SK-N-SH (cell line): Measurements from ENCODE around the gene JMJD1C.

Experiments used
- EZH2phosphoT487 ChIP-seq: fragments of 200-600 bp; sonication (generic); IDR thresholded peaks from 2 replicates; pipeline ENCODE4 v1.6.1; 2017; ENCODE audit warnings: low read depth, mixed run types, mild to moderate bottlenecking, antibody characterized with exemption, moderate library complexity, borderline replicate concordance
- NFIC ChIP-seq: IDR thresholded peaks from 2 replicates; pipeline ENCODE4 v1.4.0; 2012; ENCODE audit warnings: borderline replicate concordance
- NRF1 ChIP-seq: IDR thresholded peaks from 2 replicates; pipeline ENCODE4 v1.6.1; 2012; ENCODE audit warnings: low read depth, mild to moderate bottlenecking, low read length
- ZBTB33 ChIP-seq: IDR thresholded peaks from 2 replicates; pipeline ENCODE4 v1.4.0; 2012; ENCODE audit warnings: low read depth, borderline replicate concordance
- TF ChIP-seq, protein P1 (sequence below): fragments of 150-350 bp; IDR thresholded peaks from 2 replicates; pipeline ENCODE4 v1.6.1; 2017; ENCODE audit warnings: antibody characterized with exemption, low read length, low read depth, borderline replicate concordance

- TF ChIP-seq NRF1 (no peak), ZBTB33 (no peak), NFIC (no peak), EZH2phosphoT487 (no peak)
- TF ChIP-seq, protein P1, sequence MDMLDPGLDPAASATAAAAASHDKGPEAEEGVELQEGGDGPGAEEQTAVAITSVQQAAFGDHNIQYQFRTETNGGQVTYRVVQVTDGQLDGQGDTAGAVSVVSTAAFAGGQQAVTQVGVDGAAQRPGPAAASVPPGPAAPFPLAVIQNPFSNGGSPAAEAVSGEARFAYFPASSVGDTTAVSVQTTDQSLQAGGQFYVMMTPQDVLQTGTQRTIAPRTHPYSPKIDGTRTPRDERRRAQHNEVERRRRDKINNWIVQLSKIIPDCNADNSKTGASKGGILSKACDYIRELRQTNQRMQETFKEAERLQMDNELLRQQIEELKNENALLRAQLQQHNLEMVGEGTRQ = no peak
Measured at GRCh38 chr10:63168821-63169462, 296.8 kb downstream of the JMJD1C start.
